ENCODE data around the gene MRPL10. TPM values are rescaled to one million over a fixed set of nuclear protein-coding genes. Genes with fewer than 3 reads are reported as not detected.

Gene MRPL10
- total RNA-seq, 2 experiments from 2014 or later: 49.0 to 51.4 TPM

DNA sequence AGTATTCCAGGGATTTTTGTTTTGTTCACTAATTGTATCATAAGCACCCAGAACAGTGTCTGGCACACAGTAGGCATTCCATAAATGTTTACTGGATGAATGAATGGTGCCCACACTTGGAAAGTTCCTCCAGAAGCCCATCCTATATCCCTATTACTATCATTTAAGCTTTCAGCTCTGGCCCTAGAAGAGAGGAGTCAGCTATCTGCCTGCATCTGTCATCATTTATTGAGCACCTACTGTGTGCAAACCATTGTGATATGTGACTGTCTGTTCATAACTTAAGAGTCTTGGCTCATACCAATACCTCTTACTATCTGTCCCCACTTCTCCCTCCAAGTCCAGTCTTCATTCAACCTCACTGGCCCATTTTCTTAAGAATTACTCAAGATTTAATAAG, 39.7 kb upstream of the MRPL10 start:
- ChIA-PET POLR2A (no interaction called here), CTCF (interaction anchor here (0.9 to 1.0 kb wide), 2 partner anchors 19 to 24 kb away, joined by 3 read pairs; no protein-coding TSS in a partner anchor)
- Mint-ChIP-seq H3K27ac (no peak overlapping the region), H3K9me3 (no peaks in the 10 kb centered on the region), H3K4me1 (ENCODE audit: low read depth) (no peaks in the 10 kb centered on the region), H3K4me3 (no peak overlapping the region), H3K27me3 (peaks cover 73% of the 10 kb centered on the region), H3K36me3 (ENCODE audit: low read depth) (no peaks in the 10 kb centered on the region)
- ATAC-seq (ENCODE audit: poor library complexity) (no peak), DNase-seq (no peak)
- H3K4me3 ChIP-seq (ENCODE audit: low read length): no peak overlapping the region
- no peak overlapping the region for H3K27ac ChIP-seq (ENCODE audit: low read depth in 1 of 2, low read length in 2 of 2)
- intact Hi-C loops (cut with DNase I, micrococcal nuclease): no loop called here
- H3K9me3 ChIP-seq (ENCODE audit: control insufficient read depth in 1 of 2, insufficient read depth in 1 of 2, low read length in 2 of 2): peaks cover 0 to 8% of the 10 kb centered on the region in 2 experiments
- H3K4me1 ChIP-seq (ENCODE audit: insufficient read depth, low read length): no peaks in the 10 kb centered on the region
- no peaks in the 10 kb centered on the region for H3K36me3 ChIP-seq (ENCODE audit: insufficient read depth, low read length)
- TF ChIP-seq, protein P1, sequence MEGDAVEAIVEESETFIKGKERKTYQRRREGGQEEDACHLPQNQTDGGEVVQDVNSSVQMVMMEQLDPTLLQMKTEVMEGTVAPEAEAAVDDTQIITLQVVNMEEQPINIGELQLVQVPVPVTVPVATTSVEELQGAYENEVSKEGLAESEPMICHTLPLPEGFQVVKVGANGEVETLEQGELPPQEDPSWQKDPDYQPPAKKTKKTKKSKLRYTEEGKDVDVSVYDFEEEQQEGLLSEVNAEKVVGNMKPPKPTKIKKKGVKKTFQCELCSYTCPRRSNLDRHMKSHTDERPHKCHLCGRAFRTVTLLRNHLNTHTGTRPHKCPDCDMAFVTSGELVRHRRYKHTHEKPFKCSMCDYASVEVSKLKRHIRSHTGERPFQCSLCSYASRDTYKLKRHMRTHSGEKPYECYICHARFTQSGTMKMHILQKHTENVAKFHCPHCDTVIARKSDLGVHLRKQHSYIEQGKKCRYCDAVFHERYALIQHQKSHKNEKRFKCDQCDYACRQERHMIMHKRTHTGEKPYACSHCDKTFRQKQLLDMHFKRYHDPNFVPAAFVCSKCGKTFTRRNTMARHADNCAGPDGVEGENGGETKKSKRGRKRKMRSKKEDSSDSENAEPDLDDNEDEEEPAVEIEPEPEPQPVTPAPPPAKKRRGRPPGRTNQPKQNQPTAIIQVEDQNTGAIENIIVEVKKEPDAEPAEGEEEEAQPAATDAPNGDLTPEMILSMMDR (IDR thresholded peaks at IDR 0.05): no peak
- H3K27me3 ChIP-seq (ENCODE audit: control insufficient read depth in 1 of 2, insufficient read depth in 2 of 2, low read length in 2 of 2): peaks cover 28 to 42% of the 10 kb centered on the region in 2 experiments

DNA sequence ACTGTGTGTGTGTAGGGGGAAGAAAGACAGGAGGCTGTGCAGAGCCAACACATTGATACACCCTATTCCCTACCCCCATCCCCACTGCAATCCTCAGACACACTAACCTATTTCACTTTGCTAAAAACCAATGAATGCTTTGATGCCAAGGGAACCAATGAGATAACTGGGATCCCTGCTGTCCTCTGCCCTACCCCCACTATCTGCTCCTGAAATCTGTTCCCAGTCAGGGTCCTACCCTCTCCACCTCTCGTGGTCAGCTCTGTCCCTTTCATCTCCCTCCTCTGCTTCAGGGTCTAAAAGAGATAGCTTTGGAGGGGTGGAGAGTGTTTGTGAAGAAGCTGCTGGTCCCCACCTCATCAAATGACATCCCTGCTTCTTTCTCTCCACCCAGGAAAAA, 38.7 kb upstream of the MRPL10 start:
- Mint-ChIP-seq H3K36me3 (ENCODE audit: low read depth) (no peaks in the 10 kb centered on the region), H3K4me3 (no peak overlapping the region), H3K9me3 (no peaks in the 10 kb centered on the region), H3K4me1 (ENCODE audit: low read depth) (peaks cover 2% of the 10 kb centered on the region), H3K27ac (no peak overlapping the region), H3K27me3 (peaks cover 65% of the 10 kb centered on the region)
- Histone ChIP-seq H3K27me3 (ENCODE audit: control insufficient read depth in 1 of 2, insufficient read depth in 2 of 2, low read length in 2 of 2) (peaks cover 25 to 42% of the 10 kb centered on the region in 2 experiments), H3K4me1 (ENCODE audit: insufficient read depth, low read length) (peaks cover 5% of the 10 kb centered on the region), H3K9me3 (ENCODE audit: control insufficient read depth in 1 of 2, insufficient read depth in 1 of 2, low read length in 2 of 2) (peaks cover 0 to 8% of the 10 kb centered on the region in 2 experiments), H3K4me3 (ENCODE audit: low read length) (no peak overlapping the region), H3K36me3 (ENCODE audit: insufficient read depth, low read length) (no peaks in the 10 kb centered on the region), H3K27ac (ENCODE audit: low read depth in 1 of 2, low read length in 2 of 2) (no peak overlapping the region)
- no peak for ATAC-seq (ENCODE audit: poor library complexity)
- DNase-seq: no peak
- intact Hi-C loops (cut with DNase I, micrococcal nuclease): no loop called here
- TF ChIP-seq, protein P1 (IDR thresholded peaks at IDR 0.05): no peak
- CTCF ChIA-PET: interaction anchor here (0.6 to 1.0 kb wide), 3 partner anchors 20 to 668 kb away, joined by 3 read pairs; no protein-coding TSS in a partner anchor
- POLR2A ChIA-PET: no interaction called here

DNA sequence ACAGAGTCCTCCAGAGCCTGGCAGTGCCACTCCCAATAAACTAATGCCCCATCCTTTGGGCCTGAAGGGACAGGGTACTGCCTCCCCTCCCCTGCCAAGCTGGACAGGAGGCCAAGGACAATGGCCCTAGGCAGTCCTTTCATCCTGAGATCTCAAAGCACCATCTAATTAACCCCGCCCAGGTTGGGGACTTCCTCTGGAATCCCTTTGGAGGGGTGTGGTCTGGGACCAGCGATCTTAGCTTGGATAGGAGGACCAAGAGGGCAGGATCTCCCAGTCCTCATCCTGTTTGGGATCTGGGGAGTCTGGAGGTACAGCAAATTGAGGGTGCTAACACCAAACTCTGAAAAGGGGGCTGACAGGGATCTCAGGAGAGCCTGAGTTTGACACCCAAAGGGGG, 37.8 kb upstream of the MRPL10 start:
- ChIA-PET CTCF (no interaction called here), POLR2A (no interaction called here)
- ATAC-seq (ENCODE audit: poor library complexity) (no peak), DNase-seq (no peak)
- no peak overlapping the region for H3K27ac Mint-ChIP-seq
- peaks cover 7% of the 10 kb centered on the region for H3K4me1 Mint-ChIP-seq (ENCODE audit: low read depth)
- H3K4me3 Mint-ChIP-seq: no peak overlapping the region
- Histone ChIP-seq H3K36me3 (ENCODE audit: insufficient read depth, low read length) (no peaks in the 10 kb centered on the region), H3K4me3 (ENCODE audit: low read length) (no peak overlapping the region), H3K27me3 (ENCODE audit: control insufficient read depth in 1 of 2, insufficient read depth in 2 of 2, low read length in 2 of 2) (peaks cover 25 to 36% of the 10 kb centered on the region in 2 experiments), H3K4me1 (ENCODE audit: insufficient read depth, low read length) (peaks cover 13% of the 10 kb centered on the region), H3K27ac (ENCODE audit: low read depth in 1 of 2, low read length in 2 of 2) (no peak overlapping the region), H3K9me3 (ENCODE audit: control insufficient read depth in 1 of 2, insufficient read depth in 1 of 2, low read length in 2 of 2) (peaks cover 0 to 8% of the 10 kb centered on the region in 2 experiments)
- no peaks in the 10 kb centered on the region for H3K36me3 Mint-ChIP-seq (ENCODE audit: low read depth)
- peaks cover 55% of the 10 kb centered on the region for H3K27me3 Mint-ChIP-seq
- TF ChIP-seq, protein P1 (IDR thresholded peaks at IDR 0.05): no peak
- intact Hi-C loops (cut with DNase I, micrococcal nuclease): no loop called here
- H3K9me3 Mint-ChIP-seq: no peaks in the 10 kb centered on the region
